RPMI8226 (cell line): Measurements from ENCODE around the gene KCNQ2.
A peak's percentile ranks its signal among the peaks of the same experiment; 100 is the strongest.
"Not testable (repeated sequence)": the region's sequence is repeated elsewhere in the genome, so short reads cannot be mapped to it uniquely, and the experiment has no call there.

Experiments used
- DNase-seq: peaks from one replicate; pipeline ENCODE4 v3.0.0-alpha.2; 2015

KCNQ2 gene

DNA sequence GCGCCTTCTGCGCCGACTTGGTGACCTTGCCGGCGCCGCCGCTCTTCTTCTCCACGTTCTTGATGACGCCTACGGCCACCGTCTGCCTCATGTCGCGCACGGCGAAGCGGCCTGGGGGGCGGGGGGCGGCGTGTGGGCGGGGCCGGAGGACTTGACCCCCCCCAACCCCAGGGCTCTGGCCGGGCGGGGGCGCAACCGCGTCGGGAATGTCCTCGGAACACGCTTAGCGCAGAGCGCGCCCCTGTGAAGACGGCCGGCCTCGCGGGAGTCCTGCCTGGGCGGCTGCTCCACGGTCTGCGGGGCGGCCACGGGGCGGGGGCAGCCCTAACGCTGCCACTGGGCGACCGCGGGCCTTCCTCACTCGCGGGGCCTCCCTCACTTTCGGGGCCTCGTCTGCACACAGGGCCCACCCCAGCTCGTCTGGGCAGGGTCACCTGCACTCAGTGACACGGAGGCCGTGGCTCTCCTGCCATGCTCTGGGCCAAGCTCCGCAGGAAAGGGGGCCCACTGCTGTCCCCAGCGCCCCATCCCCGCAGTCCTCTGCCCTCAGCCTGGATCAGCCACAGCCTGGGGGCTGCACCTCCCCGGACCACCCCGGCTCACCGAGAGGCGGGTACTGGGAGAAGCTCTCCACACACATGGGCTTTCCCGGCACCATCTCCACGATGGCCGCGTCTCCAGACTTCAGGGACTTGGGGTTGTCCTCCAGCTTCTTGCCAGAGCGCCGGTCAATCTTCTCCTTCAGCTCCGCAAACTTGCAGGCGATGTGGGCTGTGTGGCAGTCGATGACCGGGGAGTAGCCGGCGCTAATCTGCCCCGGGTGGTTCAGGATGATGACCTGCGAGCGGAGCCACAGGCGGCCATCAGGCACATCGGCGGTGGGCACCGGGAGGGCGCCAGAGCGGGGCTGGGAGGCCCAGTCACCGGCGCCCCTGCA lies 16.1 kb upstream of the KCNQ2 start:
- DNase-seq: no peak

DNA sequence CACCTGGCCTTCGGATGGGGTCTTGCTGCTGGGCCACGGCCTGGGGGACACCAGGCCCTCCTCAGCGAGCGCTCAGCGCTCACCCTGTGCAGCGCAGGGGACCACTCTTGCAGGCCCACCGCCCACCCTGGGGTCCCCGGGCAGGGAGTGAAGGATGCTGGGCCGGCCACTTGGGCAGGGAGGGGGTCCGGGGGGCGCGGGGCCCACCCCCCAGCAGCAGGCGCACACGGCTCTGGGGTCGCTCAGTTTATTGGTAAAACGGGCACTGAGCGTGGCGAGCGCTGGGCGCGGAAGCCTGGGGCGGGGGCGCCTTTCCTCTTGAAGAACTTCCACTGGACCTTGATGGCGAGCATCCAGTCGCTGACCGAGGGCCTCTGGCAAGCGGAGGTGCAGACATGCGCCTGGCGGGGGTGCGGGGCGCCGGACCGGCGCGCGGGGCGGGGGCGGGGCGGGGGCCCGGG lies 15.4 kb upstream of the KCNQ2 start:
- DNase-seq: no peak

GRCh38 chr20:63487116-63487764 lies 14.8 kb upstream of the KCNQ2 start:
- DNase-seq: no peak

- no peak for DNase-seq
Observed at GRCh38 chr20:63486300-63486855, 13.9 kb upstream of the KCNQ2 start.

DNA sequence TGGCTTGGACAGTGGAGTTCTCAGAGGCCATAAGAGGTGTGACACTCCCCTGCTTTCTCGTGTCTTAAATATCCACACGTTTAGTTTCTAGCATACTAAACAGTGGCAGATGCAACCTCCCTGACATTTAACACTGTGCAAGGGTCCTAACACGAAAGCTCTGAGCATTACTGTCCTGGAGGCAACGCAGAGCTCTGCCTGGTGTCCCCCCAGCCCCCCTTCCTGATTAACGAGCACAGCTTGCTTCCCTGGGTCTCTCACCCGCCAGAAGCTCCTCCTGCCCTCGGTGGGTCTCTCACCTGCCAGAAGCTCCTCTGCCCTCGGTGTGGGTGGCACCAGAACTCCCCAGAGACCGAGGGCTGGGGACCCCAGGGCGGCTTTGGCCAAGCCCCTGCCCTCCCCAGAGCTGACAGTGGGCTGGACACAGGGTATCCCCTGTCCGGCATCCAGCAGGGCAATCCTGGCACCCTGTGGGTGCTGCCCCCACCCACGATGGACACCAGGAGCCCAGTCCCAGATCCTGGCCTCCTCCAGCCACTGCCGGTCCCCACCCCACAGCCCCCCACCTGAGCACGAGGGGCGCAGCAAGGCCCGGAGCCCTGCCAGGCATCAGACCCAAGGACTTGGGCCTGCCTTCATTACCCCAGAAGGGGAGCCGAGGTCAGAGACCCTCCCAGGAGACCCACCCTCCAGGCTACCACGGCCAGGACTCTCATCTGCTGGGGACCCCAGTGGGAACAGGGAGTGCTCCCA lies 12.4 kb upstream of the KCNQ2 start:
- no peak for DNase-seq

GRCh38 chr20:63484236-63484635 lies 11.8 kb upstream of the KCNQ2 start:
- no peak for DNase-seq

DNA sequence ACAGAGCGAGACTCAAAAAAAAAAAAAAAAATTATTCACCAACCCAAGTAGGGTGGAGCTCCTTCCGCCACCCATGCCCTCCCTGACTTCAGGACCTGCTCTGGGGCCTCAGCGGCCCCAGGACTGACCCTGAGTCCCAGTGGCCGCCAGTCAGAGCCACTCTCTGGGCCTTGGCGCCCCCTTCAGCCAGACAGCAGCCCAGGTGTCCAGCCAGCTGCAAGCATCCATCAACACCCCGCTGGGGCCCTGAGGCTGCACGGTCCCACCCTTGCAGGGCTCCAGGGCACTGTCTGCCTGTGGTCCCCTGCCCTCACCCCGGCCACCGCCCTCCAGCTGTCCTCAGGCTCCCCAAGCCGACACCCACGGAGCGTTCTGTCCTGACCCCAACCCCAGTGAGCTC lies 11.4 kb upstream of the KCNQ2 start:
- no peak for DNase-seq

- peak; percentile 44 for DNase-seq
Observed at GRCh38 chr20:63482021-63482587, 9.6 kb upstream of the KCNQ2 start.

- peak; percentile 54 for DNase-seq
Observed at GRCh38 chr20:63481503-63481902, 9.0 kb upstream of the KCNQ2 start.

DNA sequence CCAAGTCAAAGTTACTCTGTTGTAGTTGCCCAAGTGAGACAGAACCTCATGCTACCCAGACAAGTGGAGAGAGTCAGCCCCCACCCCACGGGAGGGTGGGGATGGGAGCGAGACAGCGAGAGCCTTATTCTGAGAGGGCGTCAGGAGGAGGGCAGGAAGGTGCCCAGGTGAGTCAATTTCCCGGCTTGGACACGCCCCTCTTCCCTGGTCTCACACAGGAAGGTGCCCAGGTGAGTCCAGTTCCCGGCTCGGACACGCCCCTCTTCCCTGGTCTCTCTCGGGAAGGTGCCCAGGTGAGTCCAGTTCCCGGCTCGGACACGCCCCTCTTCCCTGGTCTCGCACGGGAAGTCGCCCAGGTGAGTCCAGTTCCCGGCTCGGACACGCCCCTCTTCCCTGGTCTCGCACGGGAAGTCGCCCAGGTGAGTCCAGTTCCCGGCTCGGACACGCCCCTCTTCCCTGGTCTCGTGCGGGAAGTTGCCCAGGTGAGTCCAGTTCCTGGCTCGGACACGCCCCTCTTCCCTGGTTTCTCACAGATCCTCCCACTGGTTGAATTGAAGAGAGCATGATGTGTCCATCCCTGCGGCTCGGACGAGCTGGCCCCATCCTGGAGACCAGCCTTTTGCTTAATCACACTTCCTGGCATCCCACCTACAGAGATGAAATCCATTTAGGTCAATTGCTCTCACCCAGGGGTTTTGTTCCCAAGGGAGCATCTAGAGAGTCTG lies 7.4 kb upstream of the KCNQ2 start:
- DNase-seq: not testable (repeated sequence)

- DNase-seq: no peak
Observed at GRCh38 chr20:63478346-63479302, 6.2 kb upstream of the KCNQ2 start.

DNA sequence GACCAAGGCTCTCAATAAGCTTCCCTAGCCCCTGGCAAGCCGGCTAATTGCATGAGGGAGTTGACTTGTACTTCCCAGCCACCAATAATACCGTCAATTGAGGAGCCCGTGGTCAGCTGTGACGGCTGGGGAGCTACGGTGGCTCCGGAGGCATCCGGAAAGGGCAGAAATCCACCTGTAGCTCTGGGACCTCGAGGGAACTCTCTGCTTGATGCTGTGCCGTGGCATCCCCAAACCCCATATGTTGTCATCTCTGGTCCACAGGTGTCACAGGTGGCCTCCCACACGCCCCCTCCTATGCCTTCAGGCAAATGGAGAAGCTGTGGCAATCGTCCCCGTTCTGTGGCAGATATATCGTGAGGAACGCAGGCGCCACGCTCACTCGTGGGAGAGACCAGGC lies 5.5 kb upstream of the KCNQ2 start:
- DNase-seq: no peak

DNA sequence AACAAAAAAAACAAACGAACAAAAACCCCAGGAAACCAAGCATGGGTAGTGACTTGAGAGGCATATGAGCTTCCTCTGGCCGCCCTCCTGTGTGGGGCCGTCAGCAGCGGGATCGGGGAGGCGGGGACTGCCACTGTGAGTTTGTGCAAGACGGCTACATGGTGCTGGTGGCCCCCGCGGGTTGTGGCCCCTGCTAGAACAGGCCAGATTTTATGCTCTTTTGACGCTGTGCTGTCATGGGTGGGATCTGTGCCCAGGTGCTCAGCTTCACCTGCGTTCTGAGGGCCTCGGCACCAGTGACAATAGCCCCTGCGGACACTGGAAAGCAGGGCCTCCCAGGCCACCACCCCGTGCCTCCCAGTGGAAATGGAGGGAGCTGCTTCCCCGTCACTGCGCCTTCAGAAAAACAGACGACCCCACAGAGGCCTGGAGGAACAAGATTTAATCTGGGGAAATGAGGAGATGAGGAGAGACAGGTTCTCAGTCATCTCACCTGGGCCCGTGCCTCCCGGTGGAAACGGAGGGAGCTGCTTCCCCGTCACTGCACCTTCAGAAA lies 4.7 kb upstream of the KCNQ2 start:
- no peak for DNase-seq

- peak; percentile 65 for DNase-seq
Observed at GRCh38 chr20:63475209-63475608, 2.8 kb upstream of the KCNQ2 start.

GRCh38 chr20:63473555-63474449 lies 1.3 kb upstream of the KCNQ2 start:
- DNase-seq: no peak

- DNase-seq: no peak
Observed at GRCh38 chr20:63472862-63473390, 471 bp upstream of the KCNQ2 start.

GRCh38 chr20:63471717-63471980 lies 806 bp downstream of the KCNQ2 start:
- DNase-seq: no peak

DNA sequence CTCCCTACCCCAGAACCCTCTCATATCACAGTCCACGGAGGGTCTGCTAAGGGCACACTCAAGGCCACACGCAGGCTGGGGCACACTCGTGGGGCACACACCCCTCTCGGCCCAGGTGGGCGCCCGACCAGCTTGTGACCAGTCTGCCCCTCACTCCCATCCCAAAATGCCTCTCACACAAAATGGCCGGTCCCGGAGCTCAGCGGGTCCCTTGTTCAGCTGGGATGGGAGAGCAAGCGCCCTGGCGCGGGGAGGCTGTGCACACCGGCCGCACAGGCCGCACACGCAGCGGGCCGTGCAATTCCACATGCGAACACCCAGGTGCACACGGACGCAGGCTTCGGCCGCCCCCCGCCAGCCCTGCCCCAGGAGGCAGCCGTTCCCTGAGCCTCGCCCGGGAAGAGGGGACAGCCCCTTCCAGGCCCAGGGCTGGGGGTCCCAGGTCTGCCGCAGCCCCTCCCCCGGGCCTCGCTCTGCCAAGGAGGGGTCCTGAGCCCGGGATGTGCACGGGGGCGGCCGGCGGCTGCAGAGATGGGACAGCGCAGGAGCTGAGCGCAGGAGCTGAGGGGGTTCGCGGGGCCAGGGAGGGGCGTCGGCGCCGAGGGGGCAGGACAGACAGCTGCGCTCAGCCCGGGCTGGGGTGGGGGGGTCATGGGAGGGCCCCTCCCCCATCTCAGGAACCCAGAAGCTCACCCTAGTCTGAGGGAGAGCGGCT lies 1.3 kb downstream of the KCNQ2 start:
- no peak for DNase-seq

- no peak for DNase-seq
Observed at GRCh38 chr20:63470410-63470809, 2.0 kb downstream of the KCNQ2 start.
